ENCODE measurements around the gene DYNC1H1. TPM values are rescaled to one million over a fixed set of nuclear protein-coding genes. Genes with fewer than 3 reads are reported as not detected.
A peak's percentile ranks its signal among the peaks of the same experiment; 100 is the strongest.

Gene DYNC1H1
- total and polyA plus RNA-seq, 2 of the 13 experiments (the other 11 are each of a cell fraction or from before 2014, with no cell fraction given) = 74.4 to 239 TPM

DNA sequence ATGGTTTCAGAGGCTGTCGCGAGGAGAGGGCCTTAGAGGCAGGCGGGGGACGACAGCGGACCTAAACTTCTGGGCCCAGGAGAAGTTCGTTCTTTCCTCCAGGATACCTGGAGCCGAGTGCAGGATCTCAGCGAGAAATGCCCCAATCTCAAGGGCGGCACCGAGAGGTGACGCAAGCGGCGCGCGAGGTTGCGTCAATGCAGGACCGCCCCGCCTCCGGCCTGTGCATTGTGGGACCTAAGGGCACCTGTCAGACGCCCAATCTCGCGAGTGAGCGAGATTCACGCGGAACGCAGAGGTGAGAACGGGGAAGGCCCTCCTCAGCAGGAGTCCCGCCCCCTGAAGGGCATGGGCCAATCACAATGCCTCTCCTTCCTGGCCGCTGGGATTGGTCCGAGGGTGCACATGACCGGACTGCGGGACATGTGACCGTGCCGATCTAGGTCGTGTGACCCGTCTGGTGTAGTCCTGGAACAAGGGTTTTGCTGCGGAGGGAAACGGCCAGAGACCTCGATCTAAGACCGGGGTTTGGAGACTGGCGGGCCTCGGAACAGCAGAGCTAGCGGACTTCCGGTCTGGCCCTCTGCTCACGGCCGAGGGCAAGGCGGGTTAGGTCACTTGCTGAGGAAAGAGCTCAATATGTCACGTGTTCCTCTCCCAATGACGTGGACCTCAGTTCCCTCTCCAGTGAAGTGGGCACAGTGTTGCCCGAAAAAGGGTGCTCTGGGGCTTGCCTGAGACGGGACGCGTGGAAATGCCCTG, 16.3 kb upstream of the DYNC1H1 start (continued):
- TF ChIP-seq, protein P1, sequence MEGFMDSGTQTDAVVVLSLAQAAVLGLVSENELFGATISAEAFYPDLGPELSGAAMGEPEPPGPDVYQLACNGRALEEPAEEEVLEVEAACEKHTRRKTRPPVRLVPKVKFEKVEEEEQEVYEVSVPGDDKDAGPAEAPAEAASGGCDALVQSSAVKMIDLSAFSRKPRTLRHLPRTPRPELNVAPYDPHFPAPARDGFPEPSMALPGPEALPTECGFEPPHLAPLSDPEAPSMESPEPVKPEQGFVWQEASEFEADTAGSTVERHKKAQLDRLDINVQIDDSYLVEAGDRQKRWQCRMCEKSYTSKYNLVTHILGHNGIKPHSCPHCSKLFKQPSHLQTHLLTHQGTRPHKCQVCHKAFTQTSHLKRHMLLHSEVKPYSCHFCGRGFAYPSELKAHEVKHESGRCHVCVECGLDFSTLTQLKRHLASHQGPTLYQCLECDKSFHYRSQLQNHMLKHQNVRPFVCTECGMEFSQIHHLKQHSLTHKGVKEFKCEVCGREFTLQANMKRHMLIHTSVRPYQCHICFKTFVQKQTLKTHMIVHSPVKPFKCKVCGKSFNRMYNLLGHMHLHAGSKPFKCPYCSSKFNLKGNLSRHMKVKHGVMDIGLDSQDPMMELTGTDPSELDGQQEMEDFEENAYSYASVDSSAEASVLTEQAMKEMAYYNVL (CRISPR knock-in tag; IDR thresholded peaks at IDR 0.05; ENCODE audit: borderline replicate concordance) = peak; percentile 20; the same call in 1 of the 2 replicates
- TF ChIP-seq MEIS1 (CRISPR knock-in tag; IDR thresholded peaks at IDR 0.05; ENCODE audit: borderline replicate concordance) (peak; percentile 66; the same call in 1 of the 2 replicates), NRL (CRISPR knock-in tag; IDR thresholded peaks at IDR 0.05; ENCODE audit: borderline replicate concordance) (peak; percentile 72; the same call in 1 of the 2 replicates), ZNF746 (CRISPR knock-in tag; IDR thresholded peaks at IDR 0.05) (no peak), FOSL2 (CRISPR knock-in tag; IDR thresholded peaks at IDR 0.05) (peak; percentile 65), SMAD1 (CRISPR knock-in tag; IDR thresholded peaks at IDR 0.05; ENCODE audit: borderline replicate concordance, low read depth) (peak; percentile 66; the same call in 1 of the 2 replicates), ATF7 (IDR thresholded peaks at IDR 0.05) (peak; percentile 80), ATF7 (CRISPR knock-in tag; IDR thresholded peaks at IDR 0.05) (peak; percentile 78; the same call in 1 of the 2 replicates), ZNF772 (CRISPR knock-in tag; IDR thresholded peaks at IDR 0.05) (peak; percentile 23; the same call in 1 of the 2 replicates), KAT8 (CRISPR knock-in tag; IDR thresholded peaks at IDR 0.05) (peak; percentile 97), CHCHD3 (CRISPR knock-in tag; IDR thresholded peaks at IDR 0.05) (no peak), NR2F1 (CRISPR knock-in tag; IDR thresholded peaks at IDR 0.05) (no peak; a peak in 1 of 4 replicates), MXI1 (IDR thresholded peaks at IDR 0.05; ENCODE audit: borderline replicate concordance, low read depth, low read length) (peak; percentile 97), ZNF354B (CRISPR knock-in tag; IDR thresholded peaks at IDR 0.05) (0 out of 2 replicates have a peak, but pooled peaks have one; percentile 23), NAIF1 (CRISPR knock-in tag; IDR thresholded peaks at IDR 0.05; ENCODE audit: borderline replicate concordance) (no peak), ZNF263 (CRISPR knock-in tag; IDR thresholded peaks at IDR 0.05) (no peak), CEBPB (IDR thresholded peaks at IDR 0.05; ENCODE audit: borderline replicate concordance, low read depth, low read length) (peak; percentile 100), RCOR2 (CRISPR knock-in tag; IDR thresholded peaks at IDR 0.05) (no peak; the same call in 1 of the 2 replicates), NFATC3 (CRISPR knock-in tag; IDR thresholded peaks at IDR 0.05) (0 out of 2 replicates have a peak, but pooled peaks have one; percentile 21), ZNF317 (CRISPR knock-in tag; IDR thresholded peaks at IDR 0.05) (peak; percentile 41; the same call in 1 of the 2 replicates), KAT2B (IDR thresholded peaks at IDR 0.05; ENCODE audit: borderline replicate concordance, low read depth, low read length) (no peak), SMC3 (IDR thresholded peaks at IDR 0.05; ENCODE audit: low read length) (no peak)
- TF ChIP-seq, protein P2, sequence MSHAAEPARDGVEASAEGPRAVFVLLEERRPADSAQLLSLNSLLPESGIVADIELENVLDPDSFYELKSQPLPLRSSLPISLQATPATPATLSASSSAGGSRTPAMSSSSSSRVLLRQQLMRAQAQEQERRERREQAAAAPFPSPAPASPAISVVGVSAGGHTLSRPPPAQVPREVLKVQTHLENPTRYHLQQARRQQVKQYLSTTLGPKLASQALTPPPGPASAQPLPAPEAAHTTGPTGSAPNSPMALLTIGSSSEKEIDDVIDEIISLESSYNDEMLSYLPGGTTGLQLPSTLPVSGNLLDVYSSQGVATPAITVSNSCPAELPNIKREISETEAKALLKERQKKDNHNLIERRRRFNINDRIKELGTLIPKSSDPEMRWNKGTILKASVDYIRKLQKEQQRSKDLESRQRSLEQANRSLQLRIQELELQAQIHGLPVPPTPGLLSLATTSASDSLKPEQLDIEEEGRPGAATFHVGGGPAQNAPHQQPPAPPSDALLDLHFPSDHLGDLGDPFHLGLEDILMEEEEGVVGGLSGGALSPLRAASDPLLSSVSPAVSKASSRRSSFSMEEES (CRISPR knock-in tag; IDR thresholded peaks at IDR 0.05) = peak; percentile 97
- TF ChIP-seq, protein P3, sequence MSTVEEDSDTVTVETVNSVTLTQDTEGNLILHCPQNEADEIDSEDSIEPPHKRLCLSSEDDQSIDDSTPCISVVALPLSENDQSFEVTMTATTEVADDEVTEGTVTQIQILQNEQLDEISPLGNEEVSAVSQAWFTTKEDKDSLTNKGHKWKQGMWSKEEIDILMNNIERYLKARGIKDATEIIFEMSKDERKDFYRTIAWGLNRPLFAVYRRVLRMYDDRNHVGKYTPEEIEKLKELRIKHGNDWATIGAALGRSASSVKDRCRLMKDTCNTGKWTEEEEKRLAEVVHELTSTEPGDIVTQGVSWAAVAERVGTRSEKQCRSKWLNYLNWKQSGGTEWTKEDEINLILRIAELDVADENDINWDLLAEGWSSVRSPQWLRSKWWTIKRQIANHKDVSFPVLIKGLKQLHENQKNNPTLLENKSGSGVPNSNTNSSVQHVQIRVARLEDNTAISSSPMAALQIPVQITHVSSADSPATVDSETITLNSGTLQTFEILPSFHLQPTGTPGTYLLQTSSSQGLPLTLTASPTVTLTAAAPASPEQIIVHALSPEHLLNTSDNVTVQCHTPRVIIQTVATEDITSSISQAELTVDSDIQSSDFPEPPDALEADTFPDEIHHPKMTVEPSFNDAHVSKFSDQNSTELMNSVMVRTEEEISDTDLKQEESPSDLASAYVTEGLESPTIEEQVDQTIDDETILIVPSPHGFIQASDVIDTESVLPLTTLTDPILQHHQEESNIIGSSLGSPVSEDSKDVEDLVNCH (CRISPR knock-in tag; IDR thresholded peaks at IDR 0.05) = no peak
